Measurements from ENCODE around the gene OR2J2.
"Not testable (repeated sequence)": the region's sequence is repeated elsewhere in the genome, so short reads cannot be mapped to it uniquely, and the experiment has no call there.

The OR2J2 gene

DNA sequence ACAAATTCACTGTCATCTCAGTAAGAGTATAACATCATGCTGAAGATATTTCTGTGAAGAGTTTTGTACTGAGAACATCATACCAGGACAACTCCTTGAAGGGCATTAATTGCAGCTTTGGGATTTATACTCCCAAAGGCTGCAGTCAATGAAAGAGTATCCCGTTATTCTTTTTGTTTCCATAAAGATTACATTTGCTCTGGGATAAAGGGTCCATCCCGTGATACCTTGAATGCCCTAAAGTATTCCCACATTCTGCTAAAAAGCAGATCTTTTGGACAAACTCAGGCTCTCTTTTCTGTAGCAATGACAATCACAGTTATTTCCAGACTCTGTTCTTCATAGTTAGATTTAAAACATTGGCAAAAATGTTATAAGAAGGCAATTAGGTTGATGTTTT lies at the start of gene OR2J2:
OR2J2 (plus strand) TSS at position 301 of the 400 bp plus-strand sequence. CDS start 2,729 bp downstream, outside the sequence.
- not testable (repeated sequence) for DNase-seq (ENCODE audit: low read depth in 2 of 2)

DNA sequence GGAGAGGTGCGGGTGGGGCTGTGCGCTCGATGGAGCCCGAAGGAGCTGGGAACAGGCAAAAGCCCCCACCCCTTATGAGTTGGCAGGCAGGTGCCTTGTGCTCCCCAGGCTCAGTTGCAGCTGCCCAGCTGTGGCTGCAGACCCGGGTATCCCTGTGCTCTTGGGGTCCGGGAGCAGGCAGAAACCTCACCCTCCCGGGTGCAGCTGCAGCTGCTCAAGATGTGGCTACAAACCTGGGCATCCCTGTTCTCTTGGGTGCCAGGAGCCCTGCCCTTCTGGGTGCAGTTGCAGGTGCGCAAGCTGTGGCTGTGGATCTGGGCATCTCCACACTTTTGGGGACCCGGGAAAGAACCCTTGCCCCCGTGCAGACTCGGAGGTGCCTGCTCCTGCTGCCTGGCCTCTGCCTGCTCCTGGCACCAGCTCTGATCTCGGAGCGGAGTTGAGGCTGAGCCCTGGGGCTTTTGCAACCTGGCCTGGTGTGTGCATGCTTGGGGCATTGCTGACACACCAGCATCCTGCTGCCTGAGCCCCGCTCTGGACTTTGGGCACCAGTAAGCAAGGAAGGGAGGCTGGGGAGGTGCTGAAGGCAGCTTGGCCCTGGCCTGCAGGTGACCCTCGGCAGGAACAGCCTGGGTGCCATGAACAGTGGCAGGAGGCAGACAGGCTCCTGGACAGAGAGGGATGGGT lies 41.2 kb upstream of the OR2J2 start:
- DNase-seq (ENCODE audit: low read depth in 2 of 2): no peak

DNA sequence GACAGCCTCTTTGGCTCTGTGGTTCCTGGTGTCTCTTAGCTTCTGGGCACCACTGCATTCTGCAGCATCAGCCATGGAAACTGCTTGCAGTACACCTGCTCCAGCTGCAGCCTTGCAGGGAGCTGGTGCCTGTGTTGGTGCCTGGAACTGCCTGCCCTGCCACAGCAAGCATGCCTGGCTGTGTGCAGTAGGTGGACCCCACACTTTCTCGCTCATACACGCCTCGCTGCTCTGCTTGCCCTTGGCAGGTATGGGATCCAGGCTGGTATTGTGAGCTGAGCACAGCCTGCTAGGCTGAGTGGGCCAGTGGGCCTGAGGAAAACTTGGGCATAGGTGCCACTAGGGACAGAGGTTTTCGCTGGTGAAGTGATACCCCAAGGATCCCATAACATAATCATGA lies 40.1 kb upstream of the OR2J2 start:
- DNase-seq (ENCODE audit: low read depth in 2 of 2): no peak

- no peak for DNase-seq (ENCODE audit: low read depth in 2 of 2)
These were observed 39.0 kb upstream of the OR2J2 start for GRCh38 chr6:29131691-29132090.

GRCh38 chr6:29137724-29138123 lies 33.0 kb upstream of the OR2J2 start:
- DNase-seq (ENCODE audit: low read depth in 2 of 2): no peak

- no peak for DNase-seq (ENCODE audit: low read depth in 2 of 2)
These were observed 29.1 kb upstream of the OR2J2 start for GRCh38 chr6:29141606-29142005.

GRCh38 chr6:29142309-29142708 lies 28.4 kb upstream of the OR2J2 start:
- DNase-seq (ENCODE audit: low read depth in 2 of 2): no peak

- DNase-seq (ENCODE audit: low read depth in 2 of 2): no peak
These were observed 24.5 kb upstream of the OR2J2 start for GRCh38 chr6:29146179-29146578.

- no peak for DNase-seq (ENCODE audit: low read depth in 2 of 2)
These were observed 23.6 kb upstream of the OR2J2 start for GRCh38 chr6:29147074-29147473.

DNA sequence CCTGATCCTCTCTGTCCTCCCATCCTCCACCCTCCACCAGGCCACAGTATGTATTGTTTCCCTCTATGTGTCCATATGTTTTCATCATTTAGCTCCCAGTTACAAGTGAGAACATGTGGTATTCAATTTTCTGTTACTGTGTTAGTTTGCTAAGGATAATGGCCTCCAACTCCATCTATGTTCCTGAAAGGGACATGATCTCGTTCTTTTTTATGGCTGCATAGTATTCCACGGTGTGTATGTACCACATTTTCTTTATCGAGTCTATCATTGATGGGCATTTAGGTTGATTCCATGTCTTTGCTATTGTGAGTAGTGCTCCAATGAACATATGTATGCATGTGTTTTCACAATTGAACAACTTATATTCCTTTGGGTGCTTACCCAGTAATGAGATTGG lies 21.3 kb upstream of the OR2J2 start:
- DNase-seq (ENCODE audit: low read depth in 2 of 2): not testable (repeated sequence)

- no peak for DNase-seq (ENCODE audit: low read depth in 2 of 2)
These were observed 17.6 kb upstream of the OR2J2 start for GRCh38 chr6:29153083-29153482.

GRCh38 chr6:29155182-29155581 lies 15.5 kb upstream of the OR2J2 start:
- not testable (repeated sequence) for DNase-seq (ENCODE audit: low read depth in 2 of 2)

DNA sequence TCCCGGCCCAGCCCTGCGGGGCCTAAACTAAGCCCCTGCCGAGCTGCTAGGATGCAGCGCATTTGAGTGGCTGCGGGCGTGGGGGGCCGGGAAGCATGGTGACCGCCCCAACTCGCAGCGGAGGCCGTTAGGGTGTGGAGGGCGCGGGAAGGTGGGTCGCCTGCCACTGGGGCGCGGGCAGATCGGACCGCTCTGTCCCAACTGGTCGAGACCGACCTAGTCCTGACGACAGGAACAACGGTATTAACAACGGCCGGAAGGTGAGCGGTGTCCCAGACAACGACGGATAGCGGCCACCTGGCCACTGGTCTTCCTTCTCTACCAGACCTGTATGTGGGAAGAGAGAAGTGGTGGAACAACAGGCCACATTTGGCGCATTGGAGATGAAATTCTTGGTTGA lies 10.8 kb upstream of the OR2J2 start:
- DNase-seq (ENCODE audit: low read depth in 2 of 2): not testable (repeated sequence)

- not testable (repeated sequence) for DNase-seq (ENCODE audit: low read depth in 2 of 2)
These were observed 5.1 kb upstream of the OR2J2 start for GRCh38 chr6:29165571-29165970.

- no peak for DNase-seq (ENCODE audit: low read depth in 2 of 2)
These were observed 1.0 kb downstream of the OR2J2 start for GRCh38 chr6:29171736-29172135.

DNA sequence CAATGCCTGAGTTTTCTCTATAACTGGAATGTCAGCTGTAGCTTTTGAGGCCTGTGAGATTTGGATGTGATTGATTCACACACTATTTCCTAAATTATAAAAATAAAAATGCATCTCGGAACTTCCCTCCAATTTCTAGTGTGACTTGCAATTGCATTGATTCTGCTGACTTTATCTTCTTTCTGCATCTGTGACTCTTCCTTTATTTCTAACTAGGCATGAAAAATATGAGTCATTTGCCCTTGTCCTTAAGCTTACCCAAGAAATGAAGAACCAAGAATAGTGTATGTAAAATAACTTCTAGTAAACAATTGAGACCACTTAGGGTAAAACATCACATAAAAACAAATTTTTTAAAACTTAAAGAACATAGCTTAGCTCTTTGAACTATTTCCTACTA lies 12.9 kb downstream of the OR2J2 start:
- no peak for DNase-seq (ENCODE audit: low read depth in 2 of 2)

- DNase-seq (ENCODE audit: low read depth in 2 of 2): not testable (repeated sequence)
These were observed 18.0 kb downstream of the OR2J2 start for GRCh38 chr6:29188659-29189058.

- DNase-seq (ENCODE audit: low read depth in 2 of 2): no peak
These were observed 30.3 kb downstream of the OR2J2 start for GRCh38 chr6:29200767-29201662.

DNA sequence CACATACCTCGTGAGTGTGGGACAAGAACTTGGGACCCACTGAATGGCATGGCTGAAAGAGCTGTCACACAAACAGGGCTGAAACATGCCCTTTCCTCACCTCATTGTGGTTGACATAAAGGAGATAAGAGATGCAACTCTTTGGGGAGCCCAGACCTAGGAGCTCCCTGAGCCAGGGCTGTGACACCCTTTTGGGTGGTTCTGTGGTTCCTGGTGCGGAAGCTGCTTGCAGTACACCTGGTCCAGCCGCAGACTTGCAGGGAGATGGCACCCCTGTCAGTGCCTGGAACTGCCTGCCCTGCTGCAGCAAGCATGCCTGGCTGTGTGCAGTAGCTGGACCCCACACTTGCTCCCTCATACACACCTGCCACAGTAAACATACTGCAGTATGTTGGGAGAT lies 31.3 kb downstream of the OR2J2 start:
- DNase-seq (ENCODE audit: low read depth in 2 of 2): no peak

DNA sequence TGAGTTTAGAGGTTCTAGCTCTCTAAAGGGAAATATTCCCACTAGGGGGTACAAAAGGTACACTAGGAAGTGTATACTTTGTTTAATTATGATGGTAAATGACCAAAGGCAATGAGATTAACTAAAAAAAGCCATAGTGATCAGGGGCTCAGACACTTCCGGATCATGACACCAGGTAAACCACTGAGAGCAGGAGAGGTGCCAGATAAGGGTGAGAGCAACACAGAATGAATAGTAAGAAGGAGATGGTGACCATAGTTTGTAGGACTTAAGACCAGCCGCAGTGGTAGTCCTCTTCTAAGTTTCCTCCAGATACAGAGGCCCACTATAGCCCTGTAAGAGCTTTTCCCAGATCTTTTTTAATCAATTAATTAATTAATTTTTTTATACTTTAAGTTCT lies 40.8 kb downstream of the OR2J2 start:
- no peak for DNase-seq (ENCODE audit: low read depth in 2 of 2)

GRCh38 chr6:29216528-29216927 lies 45.8 kb downstream of the OR2J2 start:
- DNase-seq (ENCODE audit: low read depth in 2 of 2): no peak

DNA sequence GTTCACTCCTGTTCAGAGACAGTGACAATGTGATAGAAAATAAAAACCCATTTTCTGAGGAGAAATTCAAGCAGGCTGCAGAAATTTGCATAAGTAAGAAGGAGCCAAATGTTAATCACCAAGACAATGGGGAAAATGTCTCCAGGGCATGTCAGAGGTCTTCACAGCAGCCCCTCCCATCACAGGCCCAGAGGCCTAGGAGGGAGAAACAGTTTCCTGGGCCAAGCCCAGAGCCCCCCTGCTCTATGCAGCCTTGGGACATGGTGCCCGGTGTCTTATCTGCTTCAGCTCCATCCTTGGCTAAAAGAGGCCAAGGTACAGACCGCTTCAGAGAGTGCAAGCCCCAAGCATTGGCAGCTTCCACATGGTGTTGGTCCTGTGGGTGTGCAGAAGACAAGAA lies 46.5 kb downstream of the OR2J2 start:
- not testable (repeated sequence) for DNase-seq (ENCODE audit: low read depth in 2 of 2)

GRCh38 chr6:29218056-29218455 lies 47.3 kb downstream of the OR2J2 start:
- not testable (repeated sequence) for DNase-seq (ENCODE audit: low read depth in 2 of 2)
